Sigmoid colon (tissue), 4 donors: ENCODE data around the gene LTB.

Experiments
- CTCF ChIP-seq, 4 experiments: fragments of 450-650 bp in 3 of 4; fragments of 200-600 bp in 1 of 4; IDR thresholded peaks; one replicate each; pipeline ENCODE4 v1.5.1; 2016 to 2019; ENCODE audit warnings: antibody characterized with exemption in 4 of 4, mild to moderate bottlenecking in 3 of 4, moderate library complexity in 2 of 4
- POLR2A ChIP-seq, 2 donors: fragments of 450-650 bp; IDR thresholded peaks; one replicate each; pipeline ENCODE4 v1.6.1; 2016; ENCODE audit warnings: antibody characterized with exemption in 2 of 2, mild to moderate bottlenecking in 2 of 2, moderate library complexity in 2 of 2
- POLR2AphosphoS5 ChIP-seq, 4 donors: sonication (generic); formaldehyde crosslinking; IDR thresholded peaks; one replicate each; pipeline ENCODE4 v1.6.1; 2017; ENCODE audit warnings: antibody characterized with exemption in 4 of 4

GRCh38 chr6:31631681-31632278 lies 49.6 kb upstream of the LTB start:
- TF ChIP-seq POLR2A (IDR thresholded peaks at IDR 0.05) (no peak), CTCF (IDR thresholded peaks at IDR 0.05) (no peak), POLR2AphosphoS5 (IDR thresholded peaks at IDR 0.05) (no peak)
